Tibial nerve (tissue), 3 donors: ENCODE measurements around the gene ZNF184.
A peak's percentile ranks its signal among the peaks of the same experiment; 100 is the strongest.

Experiments used
- EP300 ChIP-seq, 2 donors: sonication (generic); formaldehyde crosslinking; IDR thresholded peaks; one replicate each; pipeline ENCODE4 v1.6.1; 2017; ENCODE audit warnings: antibody characterized with exemption in 2 of 2, mild to moderate bottlenecking in 1 of 2
- POLR2A ChIP-seq, 2 donors: fragments of 450-650 bp; IDR thresholded peaks; one replicate each; pipeline ENCODE4 v1.6.1; 2017; ENCODE audit warnings: antibody characterized with exemption in 2 of 2, mild to moderate bottlenecking in 2 of 2, moderate library complexity in 2 of 2

DNA sequence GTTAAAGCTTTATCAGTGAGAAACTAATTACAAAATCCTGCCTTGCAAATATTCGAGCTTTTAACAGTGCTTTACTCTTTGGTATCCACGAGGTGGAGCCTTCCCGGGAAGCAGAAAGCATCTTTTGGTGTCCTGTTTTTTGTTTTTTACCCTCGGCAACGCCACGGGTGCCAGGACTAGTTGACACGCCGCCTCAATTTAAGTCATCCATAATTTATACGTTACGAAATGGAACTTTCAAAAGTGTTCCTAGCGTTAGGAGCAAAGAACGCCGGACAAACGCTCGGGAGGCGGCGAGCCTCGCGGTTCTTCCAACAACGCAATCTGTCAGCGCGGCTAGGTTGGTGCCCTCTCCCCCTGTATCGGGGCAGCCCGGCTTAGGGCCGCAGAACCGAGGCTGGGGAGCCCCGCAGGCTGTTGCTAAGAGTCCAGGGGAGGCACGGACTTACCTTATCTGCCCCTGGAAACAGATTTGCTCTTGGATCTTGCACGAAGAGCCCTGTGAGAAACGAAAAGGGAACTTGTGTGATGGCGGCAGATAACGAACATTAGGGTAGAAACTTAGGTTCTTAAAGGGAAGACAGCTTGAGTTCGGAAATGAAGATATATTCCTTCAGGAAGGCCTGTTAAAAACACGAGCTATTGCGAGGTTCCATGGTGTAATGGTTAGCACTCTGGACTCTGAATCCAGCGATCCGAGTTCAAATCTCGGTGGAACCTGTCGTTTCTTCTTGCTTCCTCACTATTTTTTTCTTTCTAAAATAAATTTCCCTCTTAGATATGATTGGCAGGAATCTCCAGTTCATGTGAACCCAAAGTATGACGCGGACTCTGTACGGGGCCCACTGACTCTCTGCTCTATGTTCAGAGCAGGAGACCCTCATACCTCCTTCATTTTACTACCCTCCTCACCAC is 46.2 kb upstream of the ZNF184 start:
- TF ChIP-seq POLR2A (IDR thresholded peaks at IDR 0.05) (no peak), EP300 (IDR thresholded peaks at IDR 0.05) (peak in 1 of 2 donors; percentile 40)
